GM12801 (cell line): Measurements from ENCODE around the gene KCND3.

Experiments used
- TF ChIP-seq, protein P1 (sequence below): IDR thresholded peaks from one replicate; pipeline ENCODE4 v1.5.1; 2011; ENCODE audit warnings: control low read depth; ENCODE audit not compliant: insufficient read length; ENCODE audit errors: extremely low read depth

KCND3 gene

DNA sequence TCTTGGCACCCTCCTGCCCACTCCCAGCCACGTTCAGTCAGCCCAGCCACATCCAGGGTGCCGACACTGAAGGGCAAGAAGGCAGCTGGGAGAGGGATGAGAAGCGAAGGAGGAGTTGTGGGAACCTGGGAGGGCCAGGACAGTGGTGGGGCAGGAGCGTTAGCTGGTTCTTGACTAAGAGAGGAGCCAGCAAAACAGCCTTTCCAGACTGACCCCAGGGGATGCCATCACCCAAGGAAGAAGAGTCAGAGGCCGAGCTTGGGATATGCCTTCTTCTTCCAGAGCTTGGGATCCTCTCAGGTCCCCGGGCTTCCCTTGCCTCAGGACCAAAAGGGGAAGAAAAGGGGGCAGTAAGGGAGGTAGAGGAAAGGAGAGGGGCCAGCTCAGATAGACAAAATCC, 257.5 kb downstream of the KCND3 start:
- TF ChIP-seq, protein P1, sequence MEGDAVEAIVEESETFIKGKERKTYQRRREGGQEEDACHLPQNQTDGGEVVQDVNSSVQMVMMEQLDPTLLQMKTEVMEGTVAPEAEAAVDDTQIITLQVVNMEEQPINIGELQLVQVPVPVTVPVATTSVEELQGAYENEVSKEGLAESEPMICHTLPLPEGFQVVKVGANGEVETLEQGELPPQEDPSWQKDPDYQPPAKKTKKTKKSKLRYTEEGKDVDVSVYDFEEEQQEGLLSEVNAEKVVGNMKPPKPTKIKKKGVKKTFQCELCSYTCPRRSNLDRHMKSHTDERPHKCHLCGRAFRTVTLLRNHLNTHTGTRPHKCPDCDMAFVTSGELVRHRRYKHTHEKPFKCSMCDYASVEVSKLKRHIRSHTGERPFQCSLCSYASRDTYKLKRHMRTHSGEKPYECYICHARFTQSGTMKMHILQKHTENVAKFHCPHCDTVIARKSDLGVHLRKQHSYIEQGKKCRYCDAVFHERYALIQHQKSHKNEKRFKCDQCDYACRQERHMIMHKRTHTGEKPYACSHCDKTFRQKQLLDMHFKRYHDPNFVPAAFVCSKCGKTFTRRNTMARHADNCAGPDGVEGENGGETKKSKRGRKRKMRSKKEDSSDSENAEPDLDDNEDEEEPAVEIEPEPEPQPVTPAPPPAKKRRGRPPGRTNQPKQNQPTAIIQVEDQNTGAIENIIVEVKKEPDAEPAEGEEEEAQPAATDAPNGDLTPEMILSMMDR: no peak

DNA sequence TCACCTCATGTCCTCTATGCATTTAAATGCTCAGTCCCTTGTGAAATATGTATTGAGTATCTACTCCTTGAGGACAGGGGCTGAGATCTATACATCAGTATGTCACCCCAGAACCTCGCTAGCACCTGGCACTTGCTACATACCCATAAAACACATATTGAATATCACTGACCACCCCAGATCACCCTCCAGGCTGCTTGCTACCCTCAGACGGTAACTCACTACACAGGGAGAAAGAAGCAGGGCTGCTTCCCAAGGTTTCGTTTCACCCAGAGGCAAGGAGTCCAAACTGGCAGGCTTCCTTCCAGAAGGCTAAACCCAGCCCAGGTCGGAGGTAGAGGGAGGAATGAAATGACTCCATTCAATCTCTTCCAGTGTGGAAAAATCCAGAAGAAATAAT, 258.8 kb downstream of the KCND3 start:
- TF ChIP-seq, protein P1: no peak

GRCh38 chr1:111729946-111730681, 259.4 kb downstream of the KCND3 start:
- TF ChIP-seq, protein P1: no peak

DNA sequence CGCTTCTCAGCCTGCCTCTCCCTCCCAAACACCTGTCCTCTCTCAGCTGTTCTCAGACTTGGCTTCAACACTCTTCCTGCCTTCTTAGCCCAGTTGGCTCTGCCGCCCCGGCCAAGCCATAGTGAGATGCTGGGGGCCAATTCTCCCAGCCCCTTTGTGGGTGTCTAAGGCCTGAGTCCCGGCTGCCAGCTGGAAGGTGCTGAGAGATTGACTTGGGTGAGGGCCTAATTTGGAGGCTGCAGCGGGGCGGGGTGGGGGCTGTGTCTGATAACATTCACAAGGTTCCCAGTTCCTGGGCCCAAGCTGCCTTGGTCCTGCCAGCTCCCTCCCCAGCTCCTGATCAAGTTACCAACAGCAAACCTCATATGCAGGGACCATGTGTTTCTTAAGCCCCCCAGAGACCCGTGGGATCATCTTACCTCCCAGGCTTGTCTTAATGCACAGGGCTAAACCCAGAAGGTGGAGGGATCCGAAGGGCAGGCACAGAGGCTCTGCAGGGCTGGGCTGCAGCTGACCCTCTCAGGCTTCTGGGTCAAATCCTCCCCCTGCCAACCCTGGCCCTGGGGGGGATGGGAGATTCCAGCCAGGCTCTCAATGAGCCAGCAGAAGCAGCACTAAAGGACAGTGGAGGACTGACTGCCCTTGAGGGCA, 260.1 kb downstream of the KCND3 start:
- TF ChIP-seq, protein P1: no peak

DNA sequence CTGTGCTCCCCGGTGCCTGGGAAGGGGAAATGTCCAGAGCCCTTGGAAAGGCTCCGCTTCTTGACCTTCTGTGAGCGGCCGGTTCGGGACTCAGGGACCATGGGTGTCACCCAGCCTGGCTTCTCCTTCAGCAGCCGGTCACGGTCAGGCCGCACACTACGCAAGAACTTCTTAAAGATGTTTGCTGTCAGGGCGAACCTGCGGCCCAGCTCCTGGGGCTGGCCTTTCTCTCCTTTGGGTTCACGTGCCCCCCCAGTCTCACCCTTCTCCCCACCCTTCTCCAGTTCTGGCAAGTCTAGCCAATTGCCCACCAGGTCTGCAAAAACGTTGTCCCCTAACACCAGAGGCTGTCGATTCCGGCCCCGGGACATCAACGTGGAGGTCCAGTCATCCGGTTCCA, 262.4 kb downstream of the KCND3 start:
- TF ChIP-seq, protein P1: no peak

- TF ChIP-seq, protein P1: no peak
Observed at GRCh38 chr1:111725192-111725591, 264.3 kb downstream of the KCND3 start.

DNA sequence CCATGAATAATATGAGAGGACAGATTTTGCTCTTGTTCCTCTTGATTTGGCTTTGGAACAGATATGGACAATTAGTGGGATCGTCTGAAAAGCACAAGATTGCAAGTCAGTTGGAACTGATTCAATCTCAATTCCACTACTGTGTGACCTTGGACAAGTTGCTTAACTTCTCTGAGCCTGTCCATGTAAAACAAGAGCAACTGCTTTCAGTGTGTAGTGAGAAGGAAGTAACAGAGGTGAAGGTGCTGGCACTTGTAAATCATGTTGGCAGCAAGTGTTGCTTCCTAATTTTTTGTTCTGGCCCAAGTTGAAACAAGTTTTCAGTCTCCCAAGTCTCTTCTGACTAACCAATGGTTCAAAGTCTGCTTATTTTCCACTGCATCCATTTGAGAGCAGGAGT, 265.6 kb downstream of the KCND3 start:
- TF ChIP-seq, protein P1: no peak
